ENCODE results near the gene UEVLD. TPM values are rescaled to one million over a fixed set of nuclear protein-coding genes. Genes with fewer than 3 reads are reported as not detected.

Gene UEVLD
- total RNA-seq, 1 donor from 2014 or later: 20.1 TPM

GRCh38 chr11:18490319-18490718 lies 98.2 kb downstream of the UEVLD start:
- H3K36me3 Mint-ChIP-seq (ENCODE audit: low read depth, unreplicated experiment): peaks cover 10% of the 10 kb centered on the region
- Histone ChIP-seq H2AFZ (ENCODE audit: low read depth, low read length) (no peak overlapping the region), H3K4me1 (ENCODE audit: insufficient read depth, low read length) (no peaks in the 10 kb centered on the region), H3K36me3 (ENCODE audit: insufficient read depth, low read length) (peaks cover 18% of the 10 kb centered on the region), H3K27ac (ENCODE audit: low read depth, low read length) (no peak overlapping the region), H3K4me2 (ENCODE audit: low read length) (no peak overlapping the region), H4K20me1 (ENCODE audit: insufficient read depth, low read length) (peaks cover 4% of the 10 kb centered on the region), H3K79me2 (ENCODE audit: insufficient read depth, low read length) (no peaks in the 10 kb centered on the region), H3K27me3 (ENCODE audit: insufficient read depth, low read length) (no peaks in the 10 kb centered on the region), H3K9ac (ENCODE audit: low read length) (no peak overlapping the region), H3K4me3 (ENCODE audit: insufficient read depth, low read depth, low read length) (no peak overlapping the region), H3K9me3 (ENCODE audit: insufficient read depth, low read depth, low read length) (no peaks in the 10 kb centered on the region)
- no peak overlapping the region for H3K4me3 Mint-ChIP-seq (ENCODE audit: unreplicated experiment)
- H3K27me3 Mint-ChIP-seq (ENCODE audit: low read depth, unreplicated experiment): no peaks in the 10 kb centered on the region
- FAIRE-seq: no peak
- peaks cover 15% of the 10 kb centered on the region for H3K4me1 Mint-ChIP-seq (ENCODE audit: low read depth, unreplicated experiment)
- DNase-seq (ENCODE audit: low read depth): no peak
- H3K9me3 Mint-ChIP-seq (ENCODE audit: unreplicated experiment): no peaks in the 10 kb centered on the region
- TF ChIP-seq EZH2 (IDR thresholded peaks at IDR 0.05; ENCODE audit: insufficient read depth, low read length): no peak
- TF ChIP-seq, protein P1, sequence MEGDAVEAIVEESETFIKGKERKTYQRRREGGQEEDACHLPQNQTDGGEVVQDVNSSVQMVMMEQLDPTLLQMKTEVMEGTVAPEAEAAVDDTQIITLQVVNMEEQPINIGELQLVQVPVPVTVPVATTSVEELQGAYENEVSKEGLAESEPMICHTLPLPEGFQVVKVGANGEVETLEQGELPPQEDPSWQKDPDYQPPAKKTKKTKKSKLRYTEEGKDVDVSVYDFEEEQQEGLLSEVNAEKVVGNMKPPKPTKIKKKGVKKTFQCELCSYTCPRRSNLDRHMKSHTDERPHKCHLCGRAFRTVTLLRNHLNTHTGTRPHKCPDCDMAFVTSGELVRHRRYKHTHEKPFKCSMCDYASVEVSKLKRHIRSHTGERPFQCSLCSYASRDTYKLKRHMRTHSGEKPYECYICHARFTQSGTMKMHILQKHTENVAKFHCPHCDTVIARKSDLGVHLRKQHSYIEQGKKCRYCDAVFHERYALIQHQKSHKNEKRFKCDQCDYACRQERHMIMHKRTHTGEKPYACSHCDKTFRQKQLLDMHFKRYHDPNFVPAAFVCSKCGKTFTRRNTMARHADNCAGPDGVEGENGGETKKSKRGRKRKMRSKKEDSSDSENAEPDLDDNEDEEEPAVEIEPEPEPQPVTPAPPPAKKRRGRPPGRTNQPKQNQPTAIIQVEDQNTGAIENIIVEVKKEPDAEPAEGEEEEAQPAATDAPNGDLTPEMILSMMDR (IDR thresholded peaks at IDR 0.05; ENCODE audit: insufficient read depth, low read depth, low read length): no peak
- H3K27ac Mint-ChIP-seq (ENCODE audit: unreplicated experiment): no peak overlapping the region

GRCh38 chr11:18485913-18486528 lies 102.5 kb downstream of the UEVLD start:
- Histone ChIP-seq H3K4me3 (ENCODE audit: insufficient read depth, low read depth, low read length) (no peak overlapping the region), H3K27me3 (ENCODE audit: insufficient read depth, low read length) (no peaks in the 10 kb centered on the region), H3K27ac (ENCODE audit: low read depth, low read length) (no peak overlapping the region), H3K9ac (ENCODE audit: low read length) (no peak overlapping the region), H3K4me1 (ENCODE audit: insufficient read depth, low read length) (no peaks in the 10 kb centered on the region), H3K9me3 (ENCODE audit: insufficient read depth, low read depth, low read length) (no peaks in the 10 kb centered on the region), H2AFZ (ENCODE audit: low read depth, low read length) (no peak overlapping the region), H3K4me2 (ENCODE audit: low read length) (no peak overlapping the region), H4K20me1 (ENCODE audit: insufficient read depth, low read length) (peaks cover 6% of the 10 kb centered on the region), H3K36me3 (ENCODE audit: insufficient read depth, low read length) (peaks cover 37% of the 10 kb centered on the region), H3K79me2 (ENCODE audit: insufficient read depth, low read length) (no peaks in the 10 kb centered on the region)
- Mint-ChIP-seq H3K9me3 (ENCODE audit: unreplicated experiment) (no peaks in the 10 kb centered on the region), H3K27ac (ENCODE audit: unreplicated experiment) (no peak overlapping the region), H3K4me3 (ENCODE audit: unreplicated experiment) (no peak overlapping the region), H3K4me1 (ENCODE audit: low read depth, unreplicated experiment) (peaks cover 12% of the 10 kb centered on the region), H3K36me3 (ENCODE audit: low read depth, unreplicated experiment) (peaks cover 23% of the 10 kb centered on the region), H3K27me3 (ENCODE audit: low read depth, unreplicated experiment) (no peaks in the 10 kb centered on the region)
- FAIRE-seq (no peak), DNase-seq (ENCODE audit: low read depth) (no peak)
- no peak for TF ChIP-seq EZH2 (IDR thresholded peaks at IDR 0.05; ENCODE audit: insufficient read depth, low read length)
- TF ChIP-seq, protein P1 (IDR thresholded peaks at IDR 0.05; ENCODE audit: insufficient read depth, low read depth, low read length): no peak

Other genes with a start within 250 kb of the UEVLD start
- gene LDHA, start 194.2 kb downstream of the UEVLD start, total RNA-seq: 852 and 929 TPM in 2 replicates
- gene LDHC, start 176.4 kb downstream of the UEVLD start, total RNA-seq: not detected in 2 replicates
- not detected in 2 replicates for gene LDHAL6A, start 132.9 kb downstream of the UEVLD start, total RNA-seq
- gene TSG101, start 61.8 kb downstream of the UEVLD start, total RNA-seq: 53.1 and 58.5 TPM in 2 replicates
- 2.7 and 2.9 TPM in 2 replicates for gene MISFA, start 11.1 kb upstream of the UEVLD start, total RNA-seq
- gene SPTY2D1, start 45.6 kb upstream of the UEVLD start, total RNA-seq: 19.7 and 24.4 TPM in 2 replicates
- 4.0 and 5.3 TPM in 2 replicates for gene TMEM86A, start 110.0 kb upstream of the UEVLD start, total RNA-seq
- gene IGSF22, start 137.5 kb upstream of the UEVLD start, total RNA-seq: 0.05 TPM in 1 of 2 replicates, not detected in the other
- gene PTPN5, start 203.1 kb upstream of the UEVLD start, total RNA-seq: 0.07 TPM in 1 of 2 replicates, not detected in the other

Measured in astrocyte (in vitro differentiated cells and primary cell).